HG03439 (cell line): Measurements from ENCODE around the gene SAPCD2.

Experiments used
- ATAC-seq: cut with Tn5 transposase; IDR thresholded peaks from one replicate; pipeline ENCODE4 v1.9.1; 2021; ENCODE audit warnings: mild to moderate bottlenecking, moderate library complexity; ENCODE audit not compliant: unreplicated experiment

Gene SAPCD2

GRCh38 chr9:137020771-137021567 is 49.4 kb downstream of the SAPCD2 start:
- ATAC-seq = no peak

- ATAC-seq = no peak
These were observed 50.3 kb downstream of the SAPCD2 start for GRCh38 chr9:137019891-137020683.

- ATAC-seq = no peak
These were observed 51.4 kb downstream of the SAPCD2 start for GRCh38 chr9:137018761-137019559.

- no peak for ATAC-seq
These were observed 52.4 kb downstream of the SAPCD2 start for GRCh38 chr9:137017791-137018497.

GRCh38 chr9:137017071-137017470 is 53.3 kb downstream of the SAPCD2 start:
- ATAC-seq = no peak

GRCh38 chr9:137016436-137016835 is 53.9 kb downstream of the SAPCD2 start:
- ATAC-seq = no peak

GRCh38 chr9:137015976-137016375 is 54.4 kb downstream of the SAPCD2 start:
- no peak for ATAC-seq

- ATAC-seq = no peak
These were observed 54.8 kb downstream of the SAPCD2 start for GRCh38 chr9:137015540-137015930.

- no peak for ATAC-seq
These were observed 55.4 kb downstream of the SAPCD2 start for GRCh38 chr9:137014776-137015539.

- ATAC-seq = no peak
These were observed 56.2 kb downstream of the SAPCD2 start for GRCh38 chr9:137014166-137014565.

- ATAC-seq = no peak
These were observed 56.8 kb downstream of the SAPCD2 start for GRCh38 chr9:137013571-137013940.

GRCh38 chr9:137012694-137013570 is 57.4 kb downstream of the SAPCD2 start:
- ATAC-seq = no peak
